DND-41 (cell line): ENCODE data around the gene FOXN1.

ENCODE experiments used
- ATAC-seq: fragments of 200-7000 bp; cut with Tn5 transposase; 3 replicates; pipeline ENCODE4 v1.9.1; 2021; ENCODE audit warnings: low read depth; ENCODE audit not compliant: insufficient read depth
- DNase-seq: peaks from one replicate; pipeline ENCODE4 v3.0.0-alpha.2; 2020
- H2AFZ ChIP-seq: 2 replicates; pipeline ENCODE4 v1.6.0; 2012; ENCODE audit warnings: low read depth, low read length
- H3K27ac ChIP-seq: 2 replicates; pipeline ENCODE4 v1.5.1; 2012; ENCODE audit warnings: low read length, inconsistent platforms
- H3K27me3 ChIP-seq: fragments of 200-600 bp; sonication (generic); 2 replicates; pipeline ENCODE4 v1.6.0; 2012; ENCODE audit warnings: low read length, mild to moderate bottlenecking, inconsistent platforms; ENCODE audit not compliant: insufficient read depth, poor library complexity
- H3K36me3 ChIP-seq: 2 replicates; pipeline ENCODE4 v1.5.1; 2012; ENCODE audit warnings: low read length, inconsistent platforms; ENCODE audit not compliant: insufficient read depth
- H3K4me1 ChIP-seq: 2 replicates; pipeline ENCODE4 v1.5.1; 2012; ENCODE audit warnings: mild to moderate bottlenecking, low read length; ENCODE audit not compliant: insufficient read depth
- H3K4me2 ChIP-seq: 2 replicates; pipeline ENCODE4 v1.6.0; 2012; ENCODE audit warnings: mild to moderate bottlenecking, moderate library complexity, low read length, inconsistent platforms; ENCODE audit not compliant: insufficient read depth
- H3K4me3 ChIP-seq, 2 experiments: fragments of 200-600 bp in 1 of 2; shearing (Covaris generic) in 1 of 2; 2 replicates each; pipeline ENCODE4 v1.5.1; 2012 to 2016; ENCODE audit warnings: inconsistent platforms in 2 of 2, low read length in 2 of 2, mild to moderate bottlenecking in 2 of 2, low read depth in 1 of 2, moderate library complexity in 1 of 2
- H3K79me2 ChIP-seq: 2 replicates; pipeline ENCODE4 v1.6.0; 2012; ENCODE audit warnings: low read length, inconsistent platforms; ENCODE audit not compliant: insufficient read depth
- H3K9ac ChIP-seq: 2 replicates; pipeline ENCODE4 v1.6.0; 2012; ENCODE audit warnings: low read depth, mild to moderate bottlenecking, inconsistent platforms, low read length, moderate library complexity
- H3K9me3 ChIP-seq: 2 replicates; pipeline ENCODE4 v1.5.1; 2012; ENCODE audit warnings: low read length, moderate library complexity, mild to moderate bottlenecking, inconsistent platforms; ENCODE audit not compliant: insufficient read depth, severe bottlenecking
- H4K20me1 ChIP-seq: 2 replicates; pipeline ENCODE4 v1.6.0; 2012; ENCODE audit warnings: low read length; ENCODE audit not compliant: insufficient read depth
- CTCF ChIP-seq: IDR thresholded peaks from 2 replicates; pipeline ENCODE4 v1.5.1; 2012; ENCODE audit warnings: borderline replicate concordance, low read length, moderate library complexity, mild to moderate bottlenecking; ENCODE audit not compliant: poor library complexity, severe bottlenecking; ENCODE audit errors: extremely low read depth
- EZH2 ChIP-seq: IDR thresholded peaks from 3 replicates; pipeline ENCODE4 v1.6.1; 2012; ENCODE audit warnings: borderline replicate concordance, low read depth, mild to moderate bottlenecking, moderate library complexity, low read length, inconsistent platforms; ENCODE audit not compliant: severe bottlenecking

The FOXN1 gene

DNA sequence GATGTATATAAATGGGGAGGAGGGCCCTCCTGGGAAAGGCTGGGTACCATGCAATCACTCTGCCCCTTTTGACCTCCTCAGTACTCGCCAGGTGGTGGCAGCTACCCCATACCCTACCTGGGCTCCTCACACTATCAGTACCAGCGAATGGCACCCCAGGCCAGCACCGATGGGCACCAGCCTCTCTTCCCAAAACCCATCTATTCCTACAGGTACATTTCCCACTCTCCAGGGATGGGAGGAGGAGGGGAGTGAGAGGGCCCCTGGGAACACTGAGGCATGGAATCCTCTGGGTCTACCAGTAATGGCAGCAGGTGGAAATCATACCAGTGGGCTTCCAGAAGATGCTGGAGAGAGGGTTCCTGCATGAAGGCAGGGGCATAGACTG, 22.9 kb downstream of the FOXN1 start:
- DNase-seq, result no peak
- no peaks in the 10 kb centered on the region for H3K36me3 ChIP-seq
- peaks cover 10% of the 10 kb centered on the region for H3K27me3 ChIP-seq
- no peaks in the 10 kb centered on the region for H3K4me1 ChIP-seq
- H4K20me1 ChIP-seq, result no peaks in the 10 kb centered on the region; the same call in 1 of the 2 replicates
- H2AFZ ChIP-seq, result no peak overlapping the region
- no peak overlapping the region for H3K27ac ChIP-seq
- ATAC-seq, result no peak
- no peak for TF ChIP-seq EZH2
- no peak for TF ChIP-seq CTCF
- H3K4me2 ChIP-seq, result no peak overlapping the region
- no peak overlapping the region for H3K9ac ChIP-seq
- H3K4me3 ChIP-seq, result no peak overlapping the region
- no peaks in the 10 kb centered on the region for H3K79me2 ChIP-seq
- H3K9me3 ChIP-seq, result no peaks in the 10 kb centered on the region

GRCh38 chr17:28530250-28530649, 24.1 kb downstream of the FOXN1 start:
- ATAC-seq (no peak), DNase-seq (no peak)
- H3K4me3 ChIP-seq, result no peak overlapping the region
- TF ChIP-seq EZH2 (no peak), CTCF (no peak)
- peaks cover 10% of the 10 kb centered on the region for H3K27me3 ChIP-seq
- no peaks in the 10 kb centered on the region for H3K36me3 ChIP-seq
- H3K4me1 ChIP-seq, result no peaks in the 10 kb centered on the region
- no peak overlapping the region for H3K27ac ChIP-seq
- no peak overlapping the region for H3K9ac ChIP-seq
- no peaks in the 10 kb centered on the region for H3K9me3 ChIP-seq
- H4K20me1 ChIP-seq, result no peaks in the 10 kb centered on the region; the same call in 1 of the 2 replicates
- H2AFZ ChIP-seq, result no peak overlapping the region
- no peaks in the 10 kb centered on the region for H3K79me2 ChIP-seq
- no peak overlapping the region for H3K4me2 ChIP-seq

DNA sequence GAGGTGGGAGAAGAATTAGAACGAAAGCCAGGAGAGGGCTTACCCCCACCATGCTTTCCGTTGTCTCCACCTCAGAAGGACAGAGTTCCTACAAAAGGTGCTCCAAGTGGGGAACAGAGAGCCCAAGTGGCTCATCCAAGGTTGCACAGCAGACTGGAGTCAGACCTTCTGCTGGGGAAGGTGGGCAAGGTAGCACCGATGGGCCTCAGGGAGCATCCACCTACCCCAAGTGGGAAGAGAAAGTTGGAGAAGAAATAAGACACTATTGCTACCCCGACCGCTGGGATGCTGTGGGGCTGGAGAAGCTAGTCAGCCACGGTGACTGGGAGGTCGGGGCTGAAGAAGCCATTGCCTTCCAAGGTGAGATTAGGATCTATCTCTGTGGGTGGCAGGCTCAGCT, 24.8 kb downstream of the FOXN1 start:
- DNase-seq (no peak), ATAC-seq (no peak)
- Histone ChIP-seq H2AFZ (no peak overlapping the region), H3K79me2 (no peaks in the 10 kb centered on the region), H3K4me2 (no peak overlapping the region), H4K20me1 (no peaks in the 10 kb centered on the region; the same call in 1 of the 2 replicates), H3K27ac (no peak overlapping the region), H3K4me1 (no peaks in the 10 kb centered on the region), H3K4me3 (no peak overlapping the region), H3K36me3 (no peaks in the 10 kb centered on the region), H3K27me3 (peaks cover 10% of the 10 kb centered on the region), H3K9me3 (no peaks in the 10 kb centered on the region), H3K9ac (no peak overlapping the region)
- TF ChIP-seq CTCF (no peak), EZH2 (no peak)
